Esophagus muscularis mucosa (tissue), 4 donors: ENCODE measurements around the gene MOXD1. TPM values are rescaled to one million over a fixed set of nuclear protein-coding genes. Genes with fewer than 3 reads are reported as not detected.
"Not testable (repeated sequence)": the region's sequence is repeated elsewhere in the genome, so short reads cannot be mapped to it uniquely, and the experiment has no call there.

Source experiments
- DNase-seq: peaks from one replicate; pipeline ENCODE4 v3.0.0-alpha.2; 2017; ENCODE audit errors: extremely low spot score
- H3K27ac ChIP-seq, 4 donors: fragments of 200-600 bp; sonication (generic); replicated peaks in 1 of 4; 1 replicate in 3 of 4; 2 replicates in 1 of 4; pipeline ENCODE4 v1.5.1; 2016 to 2019; ENCODE audit warnings: mild to moderate bottlenecking in 1 of 4
- H3K27me3 ChIP-seq, 4 donors: fragments of 200-600 bp; sonication (generic); one replicate each; pipeline versions ENCODE4 v1.5.1 to v1.6.0; 2016 to 2019
- H3K36me3 ChIP-seq, 4 donors: fragments of 200-600 bp; sonication (generic); one replicate each; pipeline ENCODE4 v1.5.1; 2016 to 2019
- H3K4me1 ChIP-seq, 4 donors: fragments of 200-600 bp; sonication (generic); one replicate each; pipeline ENCODE4 v1.5.1; 2016 to 2019
- H3K4me3 ChIP-seq, 4 donors: fragments of 200-600 bp; sonication (generic); 1 replicate in 2 of 4; 2 replicates in 2 of 4; pipeline ENCODE4 v1.5.1; 2016 to 2019; ENCODE audit warnings: mild to moderate bottlenecking in 4 of 4, moderate library complexity in 1 of 4
- H3K9me3 ChIP-seq, 4 donors: fragments of 200-600 bp; sonication (generic); 1 replicate in 3 of 4; 2 replicates in 1 of 4; pipeline ENCODE4 v1.5.1; 2016 to 2019
- CTCF ChIP-seq, 3 experiments: fragments of 200-600 bp in 2 of 3; fragments of 450-650 bp in 1 of 3; sonication (generic) in 2 of 3; IDR thresholded peaks; one replicate each; pipeline ENCODE4 v1.5.1; 2017 to 2019; ENCODE audit warnings: antibody characterized with exemption in 3 of 3, mild to moderate bottlenecking in 2 of 3, moderate library complexity in 1 of 3
- EP300 ChIP-seq: sonication (generic); formaldehyde crosslinking; IDR thresholded peaks from one replicate; pipeline ENCODE4 v1.6.1; 2017; ENCODE audit warnings: antibody characterized with exemption
- POLR2A ChIP-seq: fragments of 450-650 bp; IDR thresholded peaks from one replicate; pipeline ENCODE4 v1.6.1; 2017; ENCODE audit warnings: antibody characterized with exemption, moderate library complexity, mild to moderate bottlenecking, low read depth
- POLR2AphosphoS5 ChIP-seq, 2 donors: sonication (generic); formaldehyde crosslinking; IDR thresholded peaks; one replicate each; pipeline ENCODE4 v1.6.1; 2017; ENCODE audit warnings: antibody characterized with exemption in 2 of 2
- WGBS: methylation state at CpG from one replicate; pipeline ENCODE4 v1.1.5; 2018; 5-methylcytosine and 5-hydroxymethylcytosine counted together
- intact Hi-C: fragments of 100-400 bp; cut with DNase I; formaldehyde crosslinking; loops from one replicate; pipeline ENCODE4 v1.15.1; 2023
- total RNA-seq, 4 donors: library from RNA; depleted of rRNA; stranded (reverse); fragments of >200 nt; gene quantifications; one replicate each; pipeline versions ENCODE4 v1.1.0 to v1.2.1, GENCODE V29; 2016

The MOXD1 gene
- total RNA-seq, 4 donors from 2014 or later: 14.2 to 32.4 (median 23.6) TPM

DNA sequence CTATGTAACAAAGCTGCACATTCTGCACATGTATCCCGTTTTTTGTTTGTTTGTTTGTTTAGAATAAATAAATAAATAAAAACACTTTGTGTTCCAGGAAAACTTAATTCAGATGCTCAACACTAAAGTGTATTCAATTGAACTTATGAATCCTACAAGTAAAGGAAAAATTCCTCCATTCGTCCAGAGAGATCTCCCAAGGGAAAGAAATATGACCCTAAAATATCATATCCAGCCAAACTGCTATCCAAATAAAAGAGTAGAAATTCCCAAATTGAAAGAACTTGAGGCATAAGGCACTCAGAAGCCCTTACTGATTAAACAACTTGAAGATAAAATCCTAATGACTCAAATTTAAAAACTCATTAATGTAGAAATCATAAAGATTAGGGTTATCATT, 90.4 kb downstream of the MOXD1 start:
- H3K9me3 ChIP-seq: peaks cover 0 to 9% (median under 1%) of the 10 kb centered on the region in 4 donors
- H3K4me1 ChIP-seq: no peaks in the 10 kb centered on the region
- DNase-seq: no peak
- WGBS: 68% methylated on average over 2 of the region's 2 CpGs
- intact Hi-C loops: no loop called here
- H3K36me3 ChIP-seq: no peaks in the 10 kb centered on the region
- no peak overlapping the region for H3K4me3 ChIP-seq
- no peaks in the 10 kb centered on the region for H3K27me3 ChIP-seq
- H3K27ac ChIP-seq: no peak overlapping the region
- TF ChIP-seq CTCF (IDR thresholded peaks at IDR 0.05) (no peak), POLR2AphosphoS5 (IDR thresholded peaks at IDR 0.05) (no peak), POLR2A (no peak), EP300 (no peak)

DNA sequence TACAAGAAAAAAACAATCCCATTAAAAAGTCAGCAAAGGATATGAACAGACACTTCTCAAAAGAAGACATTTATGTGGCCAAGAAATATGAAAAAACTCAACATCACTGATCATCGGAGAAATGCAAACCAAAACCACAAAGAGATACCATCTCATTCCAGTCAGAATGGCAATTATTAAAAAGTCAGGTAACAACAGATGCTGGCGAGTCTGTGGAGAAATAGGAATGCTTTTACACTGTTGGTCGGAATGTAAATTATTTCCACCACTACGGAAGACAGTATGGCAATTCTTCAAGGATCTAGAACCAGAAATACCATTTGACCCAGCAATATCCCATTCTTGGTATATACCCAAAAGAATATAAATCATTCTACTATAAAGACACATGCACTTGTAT, 91.1 kb downstream of the MOXD1 start:
- 88% methylated on average over 4 of the region's 4 CpGs for WGBS
- H3K9me3 ChIP-seq, intact Hi-C loops, H3K27ac ChIP-seq, H3K4me3 ChIP-seq, H3K27me3 ChIP-seq, H3K36me3 ChIP-seq, DNase-seq, H3K4me1 ChIP-seq: not testable (repeated sequence)

- Histone ChIP-seq H3K36me3 (peaks cover 0 to 3% (median 0%) of the 10 kb centered on the region in 4 donors), H3K27ac (peak overlapping the region in 1 of 4 donors; percentile 27), H3K4me1 (no peaks in the 10 kb centered on the region), H3K27me3 (no peaks in the 10 kb centered on the region), H3K9me3 (peaks cover 0 to 9% (median 0%) of the 10 kb centered on the region in 4 donors), H3K4me3 (no peak overlapping the region)
- 91% methylated on average over 5 of the region's 6 CpGs for WGBS
- TF ChIP-seq POLR2AphosphoS5 (IDR thresholded peaks at IDR 0.05) (no peak), EP300 (no peak), POLR2A (no peak), CTCF (IDR thresholded peaks at IDR 0.05) (no peak)
- no peak for DNase-seq
- intact Hi-C loops: no loop called here
Measured at GRCh38 chr6:132304891-132305305, 96.4 kb downstream of the MOXD1 start.

DNA sequence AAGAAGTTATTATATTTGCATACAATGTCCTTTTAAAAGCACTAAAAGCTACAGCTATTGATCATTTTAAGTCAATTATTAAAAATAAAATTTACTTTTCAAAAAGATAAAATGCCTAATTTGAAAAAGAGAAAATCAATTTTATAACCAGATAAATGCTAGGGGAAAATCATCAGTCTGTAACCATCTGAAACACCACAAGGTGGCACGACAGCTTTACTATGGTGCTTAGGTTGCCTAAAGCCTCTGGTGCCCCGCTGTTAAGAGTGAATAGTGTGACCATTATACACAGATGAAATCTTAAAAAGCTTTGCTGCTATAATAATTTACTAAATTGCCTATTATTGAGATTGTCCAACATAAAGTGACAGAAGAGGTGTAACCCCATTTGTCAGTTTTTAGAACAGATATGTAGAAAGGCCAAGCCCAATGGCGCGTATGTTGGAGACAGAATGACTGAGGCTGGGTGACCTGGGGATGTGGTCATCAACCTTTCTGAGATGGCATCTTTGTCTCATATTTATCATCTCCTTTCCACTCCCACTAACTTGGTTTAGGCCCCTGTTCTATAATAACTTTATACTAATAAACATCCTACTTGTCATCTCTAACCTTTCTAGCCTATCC, 100.8 kb downstream of the MOXD1 start:
- Histone ChIP-seq H3K36me3 (peaks cover 0 to 3% (median 0%) of the 10 kb centered on the region in 4 donors), H3K27me3 (no peaks in the 10 kb centered on the region), H3K9me3 (no peaks in the 10 kb centered on the region), H3K4me1 (no peaks in the 10 kb centered on the region), H3K27ac (no peak overlapping the region), H3K4me3 (no peak overlapping the region)
- WGBS: 67% methylated on average over 4 of the region's 4 CpGs
- intact Hi-C loops: no loop called here
- TF ChIP-seq CTCF (IDR thresholded peaks at IDR 0.05): peak; percentile 50 to 56 (median 55)
- no peak for TF ChIP-seq EP300
- DNase-seq: no peak

GRCh38 chr6:132298344-132298949, 102.8 kb downstream of the MOXD1 start:
- Histone ChIP-seq H3K27ac (no peak overlapping the region), H3K4me1 (no peaks in the 10 kb centered on the region), H3K4me3 (no peak overlapping the region), H3K36me3 (no peaks in the 10 kb centered on the region), H3K9me3 (no peaks in the 10 kb centered on the region), H3K27me3 (no peaks in the 10 kb centered on the region)
- no peak for DNase-seq
- intact Hi-C loops: loop anchor here (5.0 kb wide), 1 partner anchor 184 kb away; no protein-coding TSS in a partner anchor
- TF ChIP-seq CTCF (IDR thresholded peaks at IDR 0.05) (peak; percentile 36 to 57 (median 49)), POLR2A (no peak)
